Upper lobe of left lung (tissue), 4 donors: ENCODE measurements around the gene KRTAP1-4.

Source experiments
- CTCF ChIP-seq, 6 experiments: fragments of 450-650 bp in 4 of 6; fragments of 200-600 bp in 2 of 6; sonication (generic) in 2 of 6; IDR thresholded peaks; one replicate each; pipeline ENCODE4 v1.5.1; 2016 to 2019; ENCODE audit warnings: antibody characterized with exemption in 6 of 6
- EP300 ChIP-seq, 4 donors: sonication (generic); formaldehyde crosslinking; IDR thresholded peaks; one replicate each; pipeline ENCODE4 v1.5.1; 2017; ENCODE audit warnings: antibody characterized with exemption in 4 of 4, control low read depth in 2 of 4

- TF ChIP-seq CTCF (IDR thresholded peaks at IDR 0.05): no peak
- TF ChIP-seq EP300 (IDR thresholded peaks at IDR 0.05): no peak
Observed at GRCh38 chr17:40997361-40997760, 32.6 kb downstream of the KRTAP1-4 start.
